Adipose tissue (tissue), 3 donors: ENCODE results near the gene RRP1B. TPM values are rescaled to one million over a fixed set of nuclear protein-coding genes. Genes with fewer than 3 reads are reported as not detected.
"Not testable (repeated sequence)": the region's sequence is repeated elsewhere in the genome, so short reads cannot be mapped to it uniquely, and the experiment has no call there.

ENCODE experiments used
- H3K27ac ChIP-seq: one replicate; pipeline ENCODE4 v1.5.1; 2013; ENCODE audit warnings: low read depth, low read length
- WGBS, 3 donors: extraction: QIAGEN DNeasy Blood & Tissue Kit; methylation state at CpG; one replicate each; pipeline ENCODE4 v1.1.7; 2013; 5-methylcytosine and 5-hydroxymethylcytosine counted together
- polyA plus RNA-seq, 3 donors: library from polyadenylated mRNA; stranded (reverse); fragments of 200-250 nt; gene quantifications; one replicate each; pipeline ENCODE4 v1.2.3, GENCODE V29; 2013
- donor health status: healthy with polysubstance abuse.
- donor health status: Bipolar disorder and iron deficiency.
- donor health status: healthy.

Gene RRP1B
- polyA plus RNA-seq, 3 donors: 7.2 to 16.4 (median 9.7) TPM

- 96 to 97% (median 97%) methylated on average over 7 of the region's 7 CpGs for WGBS, 3 donors
- H3K27ac ChIP-seq: no peak overlapping the region
Observed at GRCh38 chr21:43635436-43635835, 23.9 kb upstream of the RRP1B start.

- 72 to 100% (median 83%) methylated on average over 3 of the region's 3 CpGs for WGBS, 3 donors
- H3K27ac ChIP-seq: no peak overlapping the region
Observed at GRCh38 chr21:43637530-43638158, 21.7 kb upstream of the RRP1B start.

DNA sequence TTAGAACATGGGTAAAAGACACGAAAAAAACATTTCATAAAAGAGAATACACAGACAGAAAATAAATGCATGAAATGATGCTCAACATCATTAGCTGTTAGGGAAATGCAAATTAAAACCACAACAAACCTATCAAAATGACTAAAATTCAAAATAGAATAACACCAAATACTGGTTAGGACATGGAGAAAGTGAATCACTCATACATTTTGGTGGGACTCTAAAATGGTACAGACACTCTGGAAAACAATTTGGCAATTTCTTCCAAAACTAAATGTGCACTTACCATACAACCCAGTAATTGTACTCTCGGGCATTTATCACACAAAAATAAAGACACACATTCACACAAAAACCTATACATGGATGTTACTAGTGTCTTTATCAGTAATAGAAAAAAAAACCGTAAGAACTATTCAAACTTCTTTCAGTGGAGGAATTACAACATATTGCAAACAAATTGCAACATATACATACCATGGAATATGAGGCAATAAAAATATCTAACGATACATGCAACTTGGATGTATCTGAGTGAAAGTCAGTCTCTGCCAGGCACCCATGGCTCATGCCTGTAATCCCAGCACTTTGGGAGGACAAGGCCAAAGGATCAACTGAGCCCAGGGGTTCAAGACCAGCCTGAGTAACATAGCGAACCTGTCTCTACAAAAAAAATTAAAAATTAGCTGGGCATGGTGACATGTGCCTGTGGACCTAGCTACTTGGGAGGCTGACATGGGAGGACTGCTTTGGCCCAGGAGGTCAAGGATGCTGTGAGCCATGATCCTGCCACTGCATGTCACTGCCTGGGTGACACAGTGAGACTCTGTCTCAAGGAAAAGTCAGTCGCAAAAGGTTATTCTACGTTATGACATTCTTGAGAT, 19.6 kb upstream of the RRP1B start:
- H3K27ac ChIP-seq: no peak overlapping the region
- 61 to 71% (median 71%) methylated on average over 7 of the region's 7 CpGs for WGBS, 3 donors

- 54 to 70% (median 69%) methylated on average over 3 of the region's 3 CpGs for WGBS, 3 donors
- H3K27ac ChIP-seq: no peak overlapping the region
Observed at GRCh38 chr21:43640400-43640799, 19.0 kb upstream of the RRP1B start.

DNA sequence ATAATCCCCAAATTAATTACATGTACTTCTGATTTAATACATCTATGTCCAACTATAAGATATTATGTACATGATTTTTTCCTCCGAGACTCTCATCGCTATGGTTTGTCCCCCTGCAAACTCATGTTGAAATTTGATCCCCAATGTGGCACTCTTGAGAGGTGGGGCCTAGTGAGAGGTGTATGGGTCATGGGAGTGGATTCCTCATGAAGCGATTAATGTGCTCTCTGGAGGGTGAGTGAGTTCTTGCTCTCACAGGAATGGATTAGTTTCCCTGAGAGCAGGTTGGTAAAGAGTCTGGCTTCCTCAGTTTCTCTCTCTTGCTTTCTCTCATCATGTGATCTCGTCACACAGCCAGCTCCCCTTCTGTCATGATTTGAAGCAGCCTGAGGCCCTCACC, 16.2 kb upstream of the RRP1B start:
- 92 to 94% (median 94%) methylated on average over 4 of the region's 4 CpGs for WGBS, 3 donors
- no peak overlapping the region for H3K27ac ChIP-seq

GRCh38 chr21:43644071-43644470, 15.3 kb upstream of the RRP1B start:
- WGBS, 3 donors: 90 to 93% (median 91%) methylated on average over 4 of the region's 4 CpGs
- H3K27ac ChIP-seq: no peak overlapping the region

- WGBS, 3 donors: 73 to 88% (median 79%) methylated on average over 6 of the region's 6 CpGs
- no peak overlapping the region for H3K27ac ChIP-seq
Observed at GRCh38 chr21:43644609-43645008, 14.8 kb upstream of the RRP1B start.

DNA sequence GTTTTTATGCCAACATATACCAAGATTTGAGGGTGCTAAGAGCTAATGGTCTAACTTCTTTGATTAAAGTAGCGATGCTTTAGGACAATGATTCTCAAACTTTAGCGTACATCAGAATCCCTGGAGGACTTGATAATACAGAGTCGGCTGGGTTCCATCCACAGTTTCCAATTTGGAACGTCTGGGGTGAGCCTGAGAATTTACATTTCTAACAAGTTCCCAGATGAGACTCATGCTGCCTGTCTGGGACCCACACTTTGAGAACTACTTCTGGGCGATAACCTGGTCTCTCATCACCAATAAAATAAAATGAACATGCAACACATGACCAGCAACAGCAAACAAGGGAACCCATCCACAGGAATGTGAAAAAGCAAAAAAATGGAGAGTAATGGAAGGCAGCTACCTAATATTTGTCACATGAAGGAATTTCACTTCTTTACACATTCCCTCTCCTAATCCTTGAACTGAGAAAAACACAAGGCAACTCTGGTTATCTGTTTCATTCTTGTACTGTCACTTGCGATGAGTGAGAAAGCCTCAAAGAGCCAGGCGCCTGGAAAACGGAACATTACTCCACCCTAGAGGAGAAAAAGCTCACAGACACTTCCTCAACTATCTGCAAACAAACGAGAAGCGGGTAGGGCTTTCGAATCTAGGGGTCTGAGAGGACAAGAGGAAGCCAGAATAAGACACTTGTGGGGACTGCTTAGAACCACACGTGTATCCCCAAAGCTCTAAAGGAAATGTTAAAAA, 14.0 kb upstream of the RRP1B start:
- 35 to 40% (median 38%) methylated on average over 12 of the region's 12 CpGs for WGBS, 3 donors
- H3K27ac ChIP-seq: no peak overlapping the region

- no peak overlapping the region for H3K27ac ChIP-seq
- WGBS, 3 donors: 10 to 38% (median 19%) methylated on average over 4 of the region's 4 CpGs
Observed at GRCh38 chr21:43645976-43646375, 13.4 kb upstream of the RRP1B start.

DNA sequence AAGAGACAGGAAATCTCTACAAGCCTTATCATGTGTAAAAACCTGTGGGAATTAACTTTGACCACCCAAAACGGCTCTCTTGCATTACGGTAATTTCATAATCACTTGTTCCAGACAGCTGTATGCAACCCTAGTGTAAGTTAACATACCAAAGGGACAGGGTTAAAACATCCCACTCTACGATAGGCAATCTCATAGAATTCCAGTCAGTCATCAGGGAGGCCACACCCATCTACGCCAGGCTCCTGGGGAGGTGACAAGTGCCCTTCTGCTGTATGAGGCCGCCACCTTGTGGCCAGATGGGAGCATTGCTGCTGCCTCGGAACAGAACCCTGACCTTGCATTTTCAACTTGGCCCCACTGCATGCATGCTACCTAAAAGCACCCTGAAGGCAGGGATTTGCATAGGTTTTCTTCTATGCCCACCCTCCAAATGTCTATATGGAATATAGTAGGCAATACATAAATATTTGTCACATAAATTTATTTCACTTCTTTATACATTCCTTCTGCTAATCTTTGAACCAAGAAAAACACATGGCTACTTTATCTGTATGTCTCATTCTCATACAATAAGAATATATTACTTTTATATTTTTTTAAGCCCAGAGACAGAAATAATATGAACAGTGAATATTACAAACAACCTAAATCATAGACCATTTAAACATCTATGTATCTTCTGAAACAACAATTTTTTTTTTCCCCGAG, 12.7 kb upstream of the RRP1B start:
- WGBS, 3 donors: 15 to 21% (median 16%) methylated on average over 7 of the region's 7 CpGs
- no peak overlapping the region for H3K27ac ChIP-seq

DNA sequence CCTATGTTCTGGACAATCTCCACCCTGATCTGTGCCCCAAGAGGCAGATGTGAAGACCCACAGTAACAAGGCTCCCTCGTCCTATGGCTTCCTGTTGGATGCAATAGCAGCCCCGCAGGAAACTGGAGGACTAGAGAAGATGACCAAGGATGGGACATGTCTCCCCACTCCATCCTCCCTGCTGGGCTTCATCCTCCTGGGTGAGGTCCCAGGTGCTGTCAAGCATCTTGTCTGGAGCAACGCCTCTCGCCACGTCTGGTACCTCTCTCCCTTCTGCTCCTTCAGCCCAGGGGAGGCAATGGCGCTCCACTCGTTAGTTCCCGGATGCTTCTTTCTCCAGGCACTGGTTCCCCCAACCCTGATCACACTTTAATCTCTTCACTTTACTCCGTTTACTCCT, 11.2 kb upstream of the RRP1B start:
- no peak overlapping the region for H3K27ac ChIP-seq
- WGBS, 3 donors: 71 to 77% (median 73%) methylated on average over 9 of the region's 9 CpGs

- 95 to 97% (median 96%) methylated on average over 6 of the region's 6 CpGs for WGBS, 3 donors
- H3K27ac ChIP-seq: not testable (repeated sequence)
Observed at GRCh38 chr21:43651926-43652325, 7.4 kb upstream of the RRP1B start.

DNA sequence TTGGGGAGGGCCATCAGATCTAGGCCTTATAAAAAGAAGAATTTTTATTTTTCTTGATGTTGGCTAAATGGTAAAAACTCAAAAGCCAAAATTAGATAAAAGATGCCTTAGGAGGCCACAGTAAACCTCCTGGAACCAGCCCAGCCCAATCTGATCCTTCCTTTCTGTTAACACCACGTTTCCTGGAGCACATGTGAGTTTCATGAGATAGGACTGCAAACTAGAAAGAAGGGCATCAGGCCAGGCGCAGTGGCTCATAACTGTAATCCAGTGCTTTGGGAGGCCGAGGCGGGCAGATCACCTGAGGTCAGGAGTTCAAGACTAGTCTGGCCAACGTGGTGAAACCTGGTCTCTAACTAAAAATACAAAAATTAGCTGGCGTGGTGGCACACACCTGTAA, 6.7 kb upstream of the RRP1B start:
- H3K27ac ChIP-seq: no peak overlapping the region
- 64 to 85% (median 74%) methylated on average over 6 of the region's 6 CpGs for WGBS, 3 donors

DNA sequence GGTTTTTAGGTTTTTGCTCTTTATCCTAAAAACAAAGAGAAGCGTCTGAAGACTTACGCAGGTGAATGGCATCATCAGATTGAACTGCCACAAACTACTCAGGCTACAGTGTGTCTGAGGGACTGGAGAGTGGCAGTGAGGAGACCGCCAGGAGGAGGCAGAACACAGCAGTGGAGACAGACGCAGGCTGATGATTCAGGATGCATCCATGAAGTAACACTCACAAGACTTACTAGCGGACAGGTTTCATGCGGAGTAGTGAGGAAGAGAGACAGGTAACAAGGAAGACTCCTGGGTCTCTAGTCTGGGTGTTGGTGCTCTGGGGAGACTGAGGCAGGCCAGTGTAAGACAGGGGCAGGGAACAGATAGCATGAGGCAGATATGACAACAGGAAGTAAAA, 5.7 kb upstream of the RRP1B start:
- WGBS, 3 donors: 93 to 94% (median 94%) methylated on average over 6 of the region's 6 CpGs
- H3K27ac ChIP-seq: no peak overlapping the region

GRCh38 chr21:43654806-43655489, 4.4 kb upstream of the RRP1B start:
- H3K27ac ChIP-seq: no peak overlapping the region
- 89 to 91% (median 90%) methylated on average over 7 of the region's 7 CpGs for WGBS, 3 donors

GRCh38 chr21:43657355-43658087, 1.8 kb upstream of the RRP1B start:
- 51 to 85% (median 57%) methylated on average over 46 of the region's 46 CpGs for WGBS, 3 donors
- no peak overlapping the region for H3K27ac ChIP-seq

DNA sequence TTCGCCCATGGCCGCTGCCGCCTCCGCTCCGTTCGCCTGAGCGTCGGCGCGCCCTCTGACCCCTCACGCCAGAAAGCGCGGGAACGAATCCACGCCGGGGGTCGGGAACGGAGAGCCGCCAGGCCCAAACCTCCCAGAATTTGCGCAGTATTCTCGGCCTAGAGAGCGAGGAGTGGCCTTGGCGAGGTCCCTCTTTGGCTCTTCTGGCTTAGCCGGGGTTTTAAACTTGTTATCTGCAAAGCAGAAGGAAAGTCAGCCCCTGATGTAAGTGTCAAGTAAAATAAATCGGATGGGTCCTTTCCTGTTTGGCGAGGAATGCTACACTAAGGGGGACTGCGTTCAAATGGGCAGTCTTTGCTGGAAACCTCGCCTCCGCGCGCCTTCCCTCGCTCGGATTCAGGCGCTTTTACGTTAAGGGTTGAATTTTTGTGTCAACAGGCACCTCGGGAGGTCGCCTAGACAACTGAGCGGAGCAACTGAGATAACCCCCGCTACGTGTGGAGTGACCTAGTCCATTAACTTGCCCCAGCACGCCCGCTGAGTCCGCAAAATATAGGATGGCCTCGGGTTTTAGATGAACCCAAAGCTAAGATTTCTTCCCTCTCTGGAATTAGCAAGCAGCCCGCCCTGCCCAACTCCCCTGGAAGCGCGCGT, 1.1 kb upstream of the RRP1B start:
- WGBS, 3 donors: 93 to 95% (median 94%) methylated on average over 47 to 48 of the region's 48 CpGs
- H3K27ac ChIP-seq: no peak overlapping the region
